A549 treated with Hydrocortisone at 1 μM for 4 hours (cell line): ENCODE measurements around the gene SUMO3. TPM values are rescaled to one million over a fixed set of nuclear protein-coding genes. Genes with fewer than 3 reads are reported as not detected.

ENCODE experiments used
- total RNA-seq: library from RNA; stranded (reverse); fragments of 200-300 nt; extraction: Qiagen RNA extraction; gene quantifications from 5 replicates; pipeline ENCODE4 v1.2.3, GENCODE V29; 2022

SUMO3 gene
- total RNA-seq = 59.7 to 71.5 TPM (median 62.8 TPM) in 5 replicates

GRCh38 chr21:44817914-44818639, at the start of gene SUMO3:
Gene SUMO3 (minus strand): TSS chr21:44818062. CDS start chr21:44817968, 94 bp downstream.

GRCh38 chr21:44801468-44802395, 16.1 kb downstream of the SUMO3 start, which contains the start of gene UBE2G2:
Gene UBE2G2 (minus strand): TSS chr21:44801820. CDS start chr21:44801748, 72 bp downstream.

Other genes with a start within 250 kb of the SUMO3 start
- gene KRTAP10-4, start 244.3 kb downstream of the SUMO3 start, total RNA-seq = not detected in 5 replicates
- gene KRTAP10-5, start 237.5 kb downstream of the SUMO3 start, total RNA-seq = not detected in 5 replicates
- not detected in 5 replicates for gene KRTAP10-6, start 225.6 kb downstream of the SUMO3 start, total RNA-seq
- gene KRTAP10-7, start 217.5 kb downstream of the SUMO3 start, total RNA-seq = not detected in 5 replicates
- gene KRTAP10-8, start 206.0 kb downstream of the SUMO3 start, total RNA-seq = not detected in 5 replicates
- gene KRTAP10-9, start 191.0 kb downstream of the SUMO3 start, total RNA-seq = not detected in 5 replicates
- gene KRTAP10-10, start 180.7 kb downstream of the SUMO3 start, total RNA-seq = not detected in 5 replicates
- gene KRTAP10-11, start 171.6 kb downstream of the SUMO3 start, total RNA-seq = not detected in 5 replicates
- gene KRTAP12-4, start 163.4 kb downstream of the SUMO3 start, total RNA-seq = not detected in 5 replicates
- not detected in 5 replicates for gene KRTAP12-3, start 160.1 kb downstream of the SUMO3 start, total RNA-seq
- not detected in 5 replicates for gene KRTAP12-2, start 151.1 kb downstream of the SUMO3 start, total RNA-seq
- not detected in 5 replicates for gene KRTAP12-1, start 135.9 kb downstream of the SUMO3 start, total RNA-seq
- gene KRTAP10-12, start 120.9 kb downstream of the SUMO3 start, total RNA-seq = not detected in 5 replicates
- not detected in 5 replicates for gene TSPEAR, start 106.5 kb downstream of the SUMO3 start, total RNA-seq
- 29.1 to 37.8 TPM (median 33.0 TPM) in 5 replicates for gene UBE2G2, start 16.2 kb downstream of the SUMO3 start, total RNA-seq
- 93.4 to 99.8 TPM (median 97.7 TPM) in 5 replicates for gene PTTG1IP, start 55.6 kb upstream of the SUMO3 start, total RNA-seq
- gene ITGB2, start 102.8 kb upstream of the SUMO3 start, total RNA-seq = 0.46 to 0.90 TPM (median 0.77 TPM) in 5 replicates
- gene SLX9, start 122.0 kb upstream of the SUMO3 start, total RNA-seq = 40.0 to 59.7 TPM (median 57.9 TPM) in 5 replicates